Measurements from ENCODE around the gene GLB1L2.

Gene GLB1L2

GRCh38 chr11:134425413-134425812, 93.6 kb downstream of the GLB1L2 start:
- peaks cover 15% of the 10 kb centered on the region for H3K4me1 ChIP-seq (ENCODE audit: control insufficient read depth, insufficient read depth, low read length)
- H3K36me3 ChIP-seq (ENCODE audit: control insufficient read depth, insufficient read depth, low read length): no peaks in the 10 kb centered on the region
- no peak overlapping the region for H3K4me3 ChIP-seq (ENCODE audit: insufficient read depth, low read depth, low read length)
- 65 to 68% methylated on average over 2 of the region's 2 CpGs for WGBS, 2 experiments
- no peak overlapping the region for H3K27ac ChIP-seq (ENCODE audit: insufficient read depth, low read depth, low read length, poor library complexity, severe bottlenecking)
- no peaks in the 10 kb centered on the region for H3K27me3 ChIP-seq (ENCODE audit: control insufficient read depth, insufficient read depth, low read length, poor library complexity, severe bottlenecking)
- no peaks in the 10 kb centered on the region for H3K9me3 ChIP-seq (ENCODE audit: control insufficient read depth, low read length)

Measured in ectodermal cell (in vitro differentiated cells).